Inflammatory macrophage (primary cell): Measurements from ENCODE around the gene TBXA2R.
"Not testable (repeated sequence)": the region's sequence is repeated elsewhere in the genome, so short reads cannot be mapped to it uniquely, and the experiment has no call there.

ENCODE experiments used
- DNase-seq, 2 donors: peaks; one replicate each; pipeline ENCODE4 v3.0.0-alpha.2; 2020 to 2022

TBXA2R gene

DNA sequence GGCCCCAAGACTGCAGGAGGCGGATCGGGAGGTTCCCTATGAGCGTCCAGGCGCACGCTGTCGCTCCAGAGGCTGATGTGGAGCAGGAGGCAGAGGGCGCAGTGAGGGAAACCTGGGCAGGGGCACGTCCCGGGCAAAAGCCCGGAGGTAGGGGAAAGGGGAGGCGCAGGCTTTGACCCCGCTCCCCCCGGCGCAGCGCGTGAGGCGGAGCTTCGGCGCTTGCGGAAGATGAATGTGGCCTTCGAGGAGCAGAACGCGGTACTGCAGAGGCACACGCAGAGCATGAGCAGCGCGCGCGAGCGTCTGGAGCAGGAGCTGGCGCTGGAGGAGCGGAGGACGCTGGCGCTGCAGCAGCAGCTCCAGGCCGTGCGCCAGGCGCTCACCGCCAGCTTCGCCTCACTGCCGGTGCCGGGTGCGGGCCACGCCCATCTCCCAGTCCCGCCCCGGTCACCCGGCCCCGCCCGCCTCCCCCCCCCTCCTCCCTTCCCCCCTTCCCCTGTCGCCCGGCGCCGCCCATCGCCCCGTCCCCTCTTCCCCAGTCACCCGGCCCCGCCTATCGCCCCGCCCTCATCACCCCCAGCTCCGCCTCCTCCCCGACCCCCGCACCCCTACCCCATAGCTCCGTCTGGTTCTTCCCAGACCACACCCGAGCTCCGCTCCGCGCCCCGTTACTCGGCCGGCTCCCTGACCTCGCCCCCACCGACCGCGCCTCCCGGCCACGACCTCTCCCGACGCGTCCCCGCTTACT is 29.8 kb downstream of the TBXA2R start:
- DNase-seq, result peak in 1 of 2 donors; percentile 51

DNA sequence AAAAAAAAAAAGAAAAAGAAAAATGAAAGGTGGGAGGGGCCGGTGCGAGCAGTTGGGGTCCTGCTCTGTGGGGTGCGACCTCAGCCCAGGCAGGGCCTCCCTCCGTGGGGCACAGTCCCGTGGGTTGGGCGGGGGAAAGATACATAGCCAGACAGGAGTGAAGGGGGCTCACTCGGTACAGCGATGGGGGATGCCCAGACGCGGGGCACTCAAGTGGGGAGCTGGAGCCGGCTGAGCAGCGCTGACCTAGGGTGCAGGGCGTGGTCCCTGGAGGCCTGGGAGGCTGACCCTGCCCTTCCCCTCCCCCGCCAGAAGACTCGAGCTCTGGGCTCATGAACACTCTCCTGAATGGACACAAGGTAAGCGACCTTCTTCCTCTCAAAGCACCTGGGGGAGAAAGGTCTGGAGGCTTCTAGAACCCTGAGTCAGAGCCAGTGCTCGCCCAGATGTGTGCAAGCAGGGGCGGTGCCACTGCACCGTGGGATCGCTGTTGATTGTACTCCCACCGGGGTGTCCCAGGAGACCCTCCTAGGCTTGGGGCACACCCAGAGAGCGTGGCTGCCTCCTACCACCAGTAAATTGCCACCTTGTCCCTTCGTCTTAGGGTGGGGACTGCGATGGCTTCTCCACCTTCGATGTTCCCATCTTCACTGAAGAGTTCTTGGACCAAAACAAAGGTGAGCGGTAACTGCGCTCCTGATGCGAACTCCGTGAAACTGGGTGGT is 30.6 kb downstream of the TBXA2R start:
- DNase-seq, result no peak

DNA sequence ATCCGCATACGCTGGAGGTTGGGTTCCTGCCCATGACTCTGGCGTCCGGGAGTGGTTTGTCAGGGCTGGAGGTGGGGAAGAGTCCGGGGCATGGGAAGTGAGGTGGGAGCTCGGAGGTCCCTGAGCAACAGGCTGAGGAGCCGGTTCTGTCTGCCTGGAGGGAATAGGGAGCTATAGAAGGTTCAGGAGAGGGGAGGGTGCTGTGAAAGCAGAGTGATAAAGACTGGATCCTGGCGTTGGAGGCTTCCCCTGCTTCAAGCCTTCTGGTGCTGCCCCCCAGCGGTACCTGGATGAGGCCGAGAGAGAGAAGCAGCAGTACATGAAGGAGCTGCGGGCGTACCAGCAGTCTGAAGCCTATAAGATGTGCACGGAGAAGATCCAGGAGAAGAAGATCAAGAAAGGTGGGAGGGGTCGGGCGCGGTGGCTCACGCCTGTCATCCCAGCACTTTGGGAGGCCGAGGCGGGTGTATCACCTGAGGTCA is 31.4 kb downstream of the TBXA2R start:
- no peak for DNase-seq

DNA sequence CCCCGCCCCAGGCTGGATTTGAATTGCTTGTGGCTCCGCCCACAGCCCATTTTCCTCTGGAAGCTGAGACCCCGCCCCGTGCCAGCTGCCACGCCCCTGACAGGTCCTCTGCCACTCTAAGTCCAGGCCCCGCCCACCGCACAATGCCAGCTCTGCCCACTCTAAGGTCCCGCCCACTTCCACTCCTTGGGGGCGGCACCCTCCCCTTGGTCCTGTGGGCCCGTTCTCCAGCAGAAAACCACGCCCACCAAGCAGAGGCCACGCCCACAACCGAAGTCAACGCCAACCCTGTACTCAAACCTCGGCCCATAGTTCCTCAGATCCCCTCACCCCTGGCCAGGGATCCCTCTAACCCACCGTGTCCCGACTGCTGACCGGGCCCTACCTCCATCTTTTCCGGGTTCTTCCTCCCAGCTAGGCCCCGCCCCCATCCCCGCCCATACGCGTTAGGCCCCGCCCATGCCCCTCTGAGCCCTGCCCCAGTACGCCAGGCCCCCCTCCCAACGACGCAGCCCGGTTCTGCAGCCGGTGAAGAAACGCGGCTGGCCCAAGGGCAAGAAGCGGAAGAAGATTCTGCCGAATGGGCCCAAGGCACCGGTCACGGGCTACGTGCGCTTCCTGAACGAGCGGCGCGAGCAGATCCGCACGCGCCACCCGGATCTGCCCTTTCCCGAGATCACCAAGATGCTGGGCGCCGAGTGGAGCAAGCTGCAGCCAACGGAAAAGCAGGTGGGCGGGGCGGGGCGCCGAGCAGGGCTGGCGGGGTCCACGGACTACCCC is 32.6 kb downstream of the TBXA2R start:
- peak; percentile 99 to 100 for DNase-seq

DNA sequence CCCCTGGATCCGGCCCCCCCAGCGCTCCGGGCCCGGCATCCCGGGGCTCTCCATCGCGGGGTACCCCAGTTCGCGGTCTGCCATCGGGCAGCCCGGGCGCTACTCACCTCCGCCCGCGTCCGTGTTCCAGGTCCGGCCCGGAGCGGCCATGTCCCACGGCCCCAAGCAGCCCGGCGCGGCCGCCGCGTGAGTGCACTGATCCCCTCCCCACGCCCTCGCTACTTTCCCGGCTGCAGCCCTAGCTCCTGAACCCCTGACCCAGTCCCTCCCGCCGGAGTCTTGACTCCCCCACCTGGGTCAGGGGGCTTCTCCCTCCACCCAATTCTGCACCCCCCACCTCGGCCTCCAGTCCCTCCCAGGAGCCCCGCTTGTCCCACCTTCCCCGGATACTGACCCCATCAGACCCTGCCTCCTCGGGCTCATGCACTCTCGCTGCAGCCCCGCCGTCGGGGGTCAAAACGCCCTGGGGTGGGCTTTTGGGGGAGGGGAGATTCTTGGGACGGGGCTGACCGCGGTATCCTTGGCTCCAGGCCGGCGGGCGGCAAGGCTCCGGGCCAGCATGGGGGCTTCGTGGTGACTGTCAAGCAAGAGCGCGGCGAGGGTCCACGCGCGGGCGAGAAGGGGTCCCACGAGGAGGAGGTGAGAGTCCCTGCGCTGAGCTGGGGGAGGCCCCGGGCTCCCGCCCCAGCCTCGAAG is 33.4 kb downstream of the TBXA2R start:
- DNase-seq, result no peak

DNA sequence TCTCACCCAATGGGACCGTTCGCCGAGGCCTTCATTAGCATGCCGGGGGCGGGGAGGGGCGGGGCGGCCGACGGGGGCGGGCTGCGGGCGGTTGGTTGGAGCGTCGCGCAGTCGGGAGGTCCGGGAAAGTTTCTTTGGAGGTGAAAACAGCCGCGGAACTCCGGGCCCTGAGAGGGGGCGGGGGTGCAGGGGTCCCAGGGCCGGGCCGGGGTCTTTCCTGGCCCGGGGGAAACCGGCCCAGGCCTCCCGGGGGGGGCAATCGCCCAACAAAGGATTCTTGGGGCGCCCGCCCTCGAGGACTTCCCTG is 33.9 kb downstream of the TBXA2R start, which contains the start of gene HMG20B:
Gene HMG20B (plus strand): TSS at position 90 of the 307 bp plus-strand sequence. CDS start 366 bp downstream, outside the sequence.
- no peak for DNase-seq

DNA sequence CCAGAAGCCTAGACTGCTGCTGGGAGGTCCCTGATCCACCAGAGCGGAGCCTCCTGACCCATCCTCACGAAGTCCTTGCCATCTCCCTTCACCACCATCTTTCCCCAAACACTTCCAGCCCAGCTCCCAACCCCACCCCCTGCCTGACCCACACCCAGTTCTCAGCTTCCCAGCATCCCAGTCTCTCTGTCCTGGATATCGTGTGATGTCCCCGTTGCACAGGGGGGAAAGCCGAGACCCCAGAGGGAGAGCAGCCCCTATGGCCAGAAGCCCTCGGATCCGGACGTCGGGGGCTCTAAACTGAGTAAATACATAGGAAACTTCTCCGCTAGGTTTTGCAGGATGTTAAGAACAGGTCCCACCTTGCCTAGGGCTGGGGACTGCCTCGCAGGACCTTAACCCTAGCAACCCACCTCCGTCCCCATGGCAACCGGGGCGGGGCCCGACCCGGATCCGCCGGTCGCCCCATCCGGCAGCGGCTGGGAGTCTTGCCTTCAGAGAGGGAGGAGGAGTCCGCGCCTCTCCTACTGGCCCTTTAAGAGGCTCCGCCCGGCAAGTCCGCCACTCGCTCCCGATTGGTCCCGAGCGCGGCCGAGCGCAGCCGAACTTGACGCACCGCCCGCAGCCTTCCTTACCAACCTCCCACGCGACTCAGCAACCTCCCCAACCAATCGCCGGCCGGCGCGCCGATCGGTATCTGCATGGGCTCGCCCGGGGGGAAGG is 34.4 kb downstream of the TBXA2R start:
- DNase-seq, result peak; percentile 100

DNA sequence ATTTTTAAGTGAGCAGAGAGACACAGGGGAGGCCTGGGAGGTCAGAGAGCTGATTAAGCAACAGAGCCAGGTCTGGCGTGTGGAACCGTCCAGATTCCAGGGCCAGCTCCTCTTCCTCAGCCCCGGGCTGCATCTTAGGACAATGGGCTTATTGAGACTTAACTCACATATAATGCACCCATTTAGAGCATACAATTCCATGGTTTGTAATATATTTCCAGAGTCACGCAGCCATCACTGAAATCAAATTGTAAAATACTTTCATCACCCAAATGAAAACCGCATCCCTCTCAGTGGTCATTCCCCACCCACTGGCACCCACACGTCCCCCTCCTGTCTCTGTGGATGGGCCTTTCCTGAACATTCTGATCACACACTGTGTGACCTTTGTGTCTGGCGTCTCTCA is 36.1 kb downstream of the TBXA2R start:
- DNase-seq, result peak; percentile 57 to 87

DNA sequence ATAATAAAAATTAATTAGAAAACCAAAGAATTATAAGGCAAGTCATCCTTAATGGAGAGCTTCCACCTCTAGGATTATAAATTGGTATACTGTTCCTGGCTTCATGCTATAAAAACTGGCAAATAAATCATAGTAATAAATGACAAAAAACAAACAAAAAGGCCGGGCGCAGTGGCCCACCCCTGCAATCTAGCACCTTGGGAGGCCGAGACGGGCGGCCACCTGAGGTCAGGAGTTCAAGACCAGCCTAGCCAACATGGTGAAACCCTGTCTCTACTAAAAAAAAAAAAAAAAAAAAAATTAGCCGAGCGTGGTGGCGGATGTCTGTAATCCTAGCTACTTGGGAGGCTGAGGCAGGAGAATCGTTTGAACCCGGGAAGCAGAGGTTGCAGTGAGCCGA is 36.6 kb downstream of the TBXA2R start:
- DNase-seq, result not testable (repeated sequence)

DNA sequence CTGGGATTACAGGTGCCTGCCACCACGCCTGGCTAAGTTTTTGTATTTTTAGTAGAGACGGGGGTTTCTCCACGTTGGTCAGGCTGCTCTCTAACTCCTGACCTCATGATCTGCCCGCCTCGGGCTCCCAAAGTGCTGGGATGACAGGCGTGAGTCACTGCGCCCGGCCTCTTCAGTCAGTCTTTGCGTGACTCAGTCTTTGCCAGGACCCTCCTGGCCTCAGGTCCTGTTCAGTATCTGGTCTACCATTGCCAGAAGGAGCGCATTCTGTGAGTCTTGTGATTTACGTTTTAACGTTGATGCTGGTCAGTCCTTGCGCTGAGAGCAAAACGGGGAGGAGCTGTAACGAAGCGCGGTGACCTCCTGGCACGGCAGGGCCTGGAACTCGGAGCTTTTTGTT is 41.5 kb downstream of the TBXA2R start:
- DNase-seq, result no peak

DNA sequence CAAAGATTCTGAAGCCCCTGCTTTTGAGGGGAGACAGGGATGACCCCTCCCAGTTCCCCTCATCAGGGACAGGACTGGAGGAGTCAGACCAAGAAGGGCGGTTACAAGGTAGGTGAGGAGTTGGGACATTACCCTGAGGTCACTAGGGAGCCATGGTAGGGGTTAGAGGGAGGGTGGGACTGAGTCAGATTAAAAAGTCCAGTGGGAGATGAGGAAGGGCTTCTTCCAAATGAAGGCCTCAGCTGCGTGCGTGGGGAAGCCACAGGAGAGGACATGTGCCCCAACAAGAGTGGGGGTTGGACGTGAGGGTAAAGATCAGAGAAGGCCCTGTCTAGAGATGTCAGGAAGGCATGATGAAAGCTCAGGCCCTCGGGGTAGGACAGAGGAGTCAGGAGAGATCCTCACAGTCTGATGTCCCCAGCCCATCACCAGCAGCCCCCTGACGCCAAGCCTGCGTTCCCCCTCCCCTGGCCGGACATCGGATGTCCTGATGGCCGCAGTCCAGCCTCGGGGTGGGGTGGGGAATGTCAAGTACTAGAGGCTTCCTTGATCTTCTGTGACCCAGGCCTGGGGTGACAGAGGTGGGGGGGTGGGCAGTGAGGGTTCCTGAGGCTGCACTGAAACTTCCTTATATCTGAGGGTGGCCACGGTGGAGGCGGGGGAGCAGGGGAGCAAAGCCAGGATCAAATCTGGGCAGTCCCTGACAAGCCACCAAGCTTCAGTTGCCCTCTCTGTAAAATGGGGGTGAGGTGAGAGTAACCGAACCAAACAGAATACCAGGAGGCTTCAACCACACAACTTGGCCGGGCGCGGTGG is 42.8 kb downstream of the TBXA2R start:
- DNase-seq, result peak; percentile 54 to 90

DNA sequence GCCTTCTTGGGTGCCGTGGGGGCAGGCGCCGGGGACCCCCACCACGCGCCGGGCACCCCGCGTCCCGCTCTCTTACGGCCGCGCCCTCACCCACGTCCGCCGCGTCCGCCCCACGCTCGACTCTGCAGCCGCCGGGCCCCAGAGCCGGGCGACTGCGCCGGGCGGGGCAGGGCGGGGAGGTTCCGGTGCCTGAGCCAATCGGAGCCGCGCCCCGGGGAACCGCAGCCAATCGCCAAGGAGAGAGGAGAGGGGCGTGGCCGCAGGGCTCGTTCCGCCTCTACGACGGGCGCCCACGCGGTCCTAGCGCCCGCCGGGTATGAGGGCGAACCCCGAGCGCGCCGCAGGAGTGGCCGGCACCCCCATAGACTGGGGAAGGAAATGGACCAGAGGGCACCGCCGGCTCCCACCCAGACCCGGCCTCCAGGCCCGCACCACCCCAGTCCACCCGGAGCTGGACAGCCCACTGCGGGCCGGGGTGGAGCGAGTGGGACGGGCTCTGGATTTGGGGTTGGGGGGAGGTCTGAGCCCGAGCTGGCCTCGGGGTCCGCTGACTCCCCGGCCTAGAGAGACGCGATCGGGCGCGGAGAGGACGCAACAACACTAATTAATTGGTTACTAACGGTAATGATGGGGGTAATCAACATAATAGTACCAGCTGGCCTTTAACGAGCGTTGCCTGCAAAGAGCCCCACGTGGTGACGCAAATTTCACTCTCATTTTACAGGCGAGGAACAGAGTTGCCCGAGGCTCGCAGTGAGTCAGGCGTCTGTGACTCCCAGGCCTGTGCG is 49.0 kb downstream of the TBXA2R start, which contains the start of gene MFSD12:
Gene MFSD12 (minus strand): TSS at position 126 of the 788 bp plus-strand sequence. CDS start 183 bp downstream, outside the sequence.
- peak; percentile 97 to 98 for DNase-seq

DNA sequence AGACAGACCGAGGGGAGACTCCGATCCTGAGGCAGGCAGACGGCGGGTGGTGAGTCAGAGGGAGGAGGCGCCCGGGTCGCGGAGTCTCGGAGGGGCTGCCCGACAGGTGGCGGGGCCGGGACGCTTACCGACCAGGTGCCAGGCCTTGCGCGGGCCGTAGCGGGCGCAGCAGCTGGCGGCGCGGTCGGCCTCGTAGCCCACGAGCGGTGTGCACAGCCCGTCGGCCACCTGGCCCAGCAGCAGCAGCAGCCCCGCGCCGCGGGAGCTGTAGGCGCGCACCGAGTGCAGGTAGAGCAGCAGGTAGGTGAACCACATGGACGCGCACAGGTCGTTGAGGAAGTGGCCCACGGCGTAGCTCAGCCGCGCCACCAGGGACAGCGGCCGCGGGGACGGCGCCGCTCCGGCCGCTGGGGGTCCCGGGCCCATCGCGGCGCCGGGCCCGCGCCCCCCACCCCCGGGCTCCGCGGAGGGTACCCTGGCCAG is 49.7 kb downstream of the TBXA2R start:
- no peak for DNase-seq

DNA sequence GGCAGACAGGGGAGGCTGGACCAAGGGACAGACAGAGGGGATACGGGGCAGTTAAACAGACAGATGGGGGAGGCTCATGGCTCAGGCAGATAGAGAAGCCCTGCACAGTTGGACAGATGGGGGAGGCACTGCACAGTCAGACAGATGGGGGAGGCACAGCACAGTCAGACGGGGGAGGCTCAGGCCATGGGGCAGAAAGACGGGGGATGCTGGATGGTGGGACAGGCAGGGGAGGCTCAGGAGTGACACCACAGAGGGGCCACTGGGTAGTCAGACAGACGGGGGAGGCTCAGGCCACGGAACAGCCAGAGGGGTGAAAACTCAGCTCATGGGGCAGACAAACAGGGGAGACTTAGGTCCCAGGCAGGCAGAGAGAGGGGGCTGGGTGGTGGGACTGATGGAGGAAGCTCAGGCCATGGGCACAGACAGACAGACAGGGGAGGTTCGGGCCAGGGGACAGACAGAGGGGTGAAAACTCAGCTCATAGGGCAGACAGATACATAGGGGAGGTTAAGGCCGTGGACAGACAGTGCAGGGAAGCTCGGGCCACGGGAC is 50.2 kb downstream of the TBXA2R start:
- DNase-seq, result no peak

DNA sequence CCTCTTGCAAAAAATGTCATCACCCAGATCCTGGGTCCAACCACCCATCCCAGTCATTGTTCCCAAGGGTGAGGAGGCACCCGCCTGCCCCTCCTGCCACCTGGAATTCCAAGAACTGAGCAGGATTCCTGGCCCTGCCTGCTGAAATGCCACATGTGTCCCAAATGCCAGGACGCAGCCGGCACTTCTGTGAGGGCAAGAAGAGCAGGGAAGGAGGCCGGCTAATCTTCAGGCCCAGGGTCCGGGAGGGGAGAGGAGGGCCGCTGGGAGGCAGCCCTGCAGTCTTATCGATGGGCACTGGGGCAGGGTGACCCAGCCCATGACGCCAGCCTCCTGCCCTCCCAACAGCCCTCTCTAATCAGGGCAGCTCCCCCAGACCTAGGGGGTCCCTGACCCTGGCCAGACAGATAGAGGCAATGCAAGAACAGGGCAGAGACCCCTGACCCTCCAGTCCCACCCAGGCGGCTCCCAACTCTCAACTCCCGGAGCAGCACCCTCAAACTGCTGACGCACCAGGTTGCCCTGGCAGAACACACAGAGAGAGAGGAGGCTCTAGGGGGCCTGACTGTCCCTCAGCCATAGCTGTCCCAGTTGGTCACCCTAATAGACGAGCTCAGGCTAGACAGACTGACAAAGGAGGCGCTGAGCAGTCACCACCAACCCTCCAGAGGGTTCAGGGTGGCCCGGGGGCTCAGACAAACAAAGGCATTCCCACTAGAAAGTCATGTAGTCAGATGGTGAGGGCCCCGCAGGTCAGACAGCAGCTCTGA is 50.8 kb downstream of the TBXA2R start:
- no peak for DNase-seq

DNA sequence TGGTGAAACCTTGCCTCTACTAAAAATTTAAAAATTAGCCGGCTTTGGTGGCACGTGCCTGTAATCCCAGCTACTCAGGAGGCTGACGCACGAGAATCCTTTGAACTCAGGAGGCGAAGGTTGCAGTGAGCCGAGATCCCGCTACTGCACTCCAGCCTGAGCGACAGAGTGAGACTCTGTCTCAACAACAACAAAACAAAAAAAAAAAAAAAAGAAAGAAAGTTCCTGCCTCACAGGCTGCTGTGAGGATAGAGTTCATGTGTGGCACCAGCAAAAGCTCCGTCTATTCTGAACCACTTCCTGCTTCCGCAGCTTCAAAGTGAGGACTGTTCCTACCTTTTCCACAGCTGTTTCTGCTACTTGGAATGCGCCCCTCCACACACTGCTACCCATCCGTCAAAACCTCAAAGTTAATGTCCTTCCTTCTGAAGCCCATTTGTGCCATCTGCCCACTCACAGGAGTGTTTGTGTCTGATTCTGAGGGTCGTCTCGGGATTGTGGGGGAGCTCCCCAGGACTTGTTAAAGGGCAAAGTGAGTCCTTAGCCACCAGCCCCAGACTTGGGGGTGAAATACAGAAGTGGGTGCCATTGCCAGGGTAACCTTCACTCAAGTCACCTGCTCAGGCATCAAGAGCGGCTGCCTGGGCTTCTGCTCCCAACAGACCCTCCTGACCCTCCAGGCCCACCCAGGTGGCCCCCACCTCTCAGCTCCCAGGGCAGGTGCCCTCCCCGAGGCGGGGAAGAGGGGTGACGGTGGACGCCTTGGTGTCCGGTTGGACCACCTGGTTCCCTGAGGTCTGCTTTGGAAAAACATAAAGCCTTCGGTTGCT is 52.2 kb downstream of the TBXA2R start:
- DNase-seq, result peak; percentile 35 to 62

DNA sequence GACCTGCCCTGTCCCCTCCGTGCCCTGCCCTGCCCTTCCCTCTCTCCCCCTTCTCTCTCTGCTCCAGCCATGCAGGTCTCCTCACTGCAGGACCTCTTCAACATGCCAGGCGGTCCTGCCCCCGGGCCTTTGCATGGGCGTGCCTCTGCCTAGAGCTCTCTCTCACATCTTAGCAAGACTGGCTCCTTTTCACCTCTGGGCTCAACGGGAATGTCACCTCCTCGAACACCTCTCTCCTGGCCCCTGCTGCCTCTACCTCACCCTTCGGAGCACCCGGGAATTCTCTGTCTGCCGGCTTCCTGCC is 54.9 kb downstream of the TBXA2R start:
- DNase-seq, result no peak
